GM19328 (cell line): Measurements from ENCODE around the gene PLCH1.

Experiments used
- ATAC-seq: cut with Tn5 transposase; IDR thresholded peaks from one replicate; pipeline ENCODE4 v1.9.1; 2021; ENCODE audit warnings: mild to moderate bottlenecking, moderate library complexity; ENCODE audit not compliant: unreplicated experiment

The PLCH1 gene

GRCh38 chr3:155364492-155364891 is 380.4 kb downstream of the PLCH1 start:
- ATAC-seq, result no peak

DNA sequence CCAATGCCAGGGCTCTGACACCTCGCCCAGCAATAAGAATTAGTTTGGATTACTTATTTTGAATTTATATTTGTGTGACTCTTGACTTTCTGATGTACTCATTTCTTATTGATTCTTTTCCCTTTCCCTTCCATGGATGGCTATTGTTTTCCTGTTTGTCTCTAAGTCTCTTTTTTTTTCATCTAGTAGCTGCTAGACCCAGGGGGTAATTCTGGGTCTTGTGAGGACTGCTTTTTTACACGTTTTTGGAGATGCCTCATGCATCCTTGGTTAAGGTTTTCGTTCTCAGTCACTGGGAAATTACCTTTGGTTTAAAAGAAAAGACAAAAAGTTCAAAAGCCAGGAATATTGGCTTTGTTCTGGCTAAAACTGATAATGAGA is 381.2 kb downstream of the PLCH1 start:
- ATAC-seq, result no peak

DNA sequence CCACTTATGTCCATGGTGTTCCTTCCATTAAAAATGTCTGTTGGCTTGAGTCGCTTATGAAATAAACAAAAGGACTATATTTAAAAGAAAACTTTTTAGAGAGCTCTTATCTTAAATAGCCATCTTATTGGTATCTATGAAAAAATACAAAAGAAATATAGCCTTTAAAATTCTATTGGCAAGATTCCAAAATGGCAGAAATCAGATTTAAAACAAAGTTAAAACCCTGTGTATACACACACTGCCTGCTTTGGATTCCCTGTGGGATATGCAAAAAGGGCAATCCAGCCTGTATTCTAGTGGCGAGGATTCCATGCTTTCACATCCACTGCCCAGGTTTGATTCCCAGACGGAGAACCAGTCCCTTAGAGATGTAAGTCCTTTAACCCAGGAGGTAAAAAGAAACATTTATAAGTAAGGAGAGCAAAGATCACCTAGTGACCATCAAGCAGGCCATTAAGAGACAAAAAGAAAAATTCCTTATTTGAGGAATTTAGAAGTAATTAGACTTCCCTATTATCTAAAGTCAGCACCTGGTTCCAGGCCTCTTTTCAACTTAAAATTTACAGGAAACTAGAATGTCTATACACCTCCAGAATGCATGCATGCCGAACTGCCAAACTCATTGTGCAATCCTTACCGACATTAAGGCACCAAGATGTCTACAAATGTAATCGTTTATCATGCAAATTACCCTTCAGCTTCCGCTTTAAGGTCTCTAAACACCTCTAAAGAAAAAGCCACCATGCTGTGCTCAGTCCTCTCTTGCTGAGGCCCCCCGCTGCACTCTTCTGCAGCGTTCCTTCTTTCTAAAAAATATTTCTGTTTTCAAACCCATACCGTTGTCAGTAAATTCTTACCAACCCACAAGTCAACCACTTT is 381.8 kb downstream of the PLCH1 start:
- no peak for ATAC-seq

DNA sequence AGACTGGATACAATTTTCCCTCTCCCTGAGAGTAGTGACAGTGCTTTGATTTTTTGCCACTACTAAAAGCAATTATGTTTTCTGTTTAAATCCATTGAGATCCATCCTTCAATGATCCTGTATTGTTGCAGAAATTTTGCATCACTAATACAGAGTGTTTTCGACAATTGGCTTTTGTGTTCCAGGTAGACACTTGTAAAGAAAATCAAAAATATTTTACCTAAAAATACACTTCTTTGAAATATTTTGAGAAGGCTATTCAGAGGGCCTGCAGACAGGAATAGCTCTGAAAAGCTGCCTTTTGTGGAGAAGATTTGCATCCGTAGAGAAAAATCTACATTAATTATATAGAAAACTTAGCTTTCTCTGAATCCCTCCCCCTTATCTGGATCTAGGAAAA is 384.6 kb downstream of the PLCH1 start:
- no peak for ATAC-seq

GRCh38 chr3:155356594-155357370 is 388.1 kb downstream of the PLCH1 start:
- ATAC-seq, result no peak

DNA sequence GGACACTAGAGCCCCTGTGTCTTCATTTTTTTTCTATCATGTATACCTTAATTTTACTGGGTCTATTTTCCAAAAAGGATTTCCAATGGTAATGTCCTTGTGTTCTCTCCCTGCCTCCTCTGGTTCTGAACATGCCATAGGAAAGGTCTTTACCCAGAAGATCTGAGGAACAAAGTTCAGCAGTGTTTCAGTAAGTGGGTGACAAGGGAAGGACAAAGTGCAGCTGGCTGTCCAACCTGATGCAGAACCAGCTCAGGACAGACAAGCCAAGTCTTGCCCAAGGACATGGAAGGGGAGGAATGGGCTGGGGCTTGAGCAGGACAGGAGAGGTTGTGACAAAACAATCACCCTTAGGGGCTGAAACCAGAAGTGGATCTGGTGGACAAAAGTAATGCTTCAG is 390.2 kb downstream of the PLCH1 start:
- no peak for ATAC-seq

DNA sequence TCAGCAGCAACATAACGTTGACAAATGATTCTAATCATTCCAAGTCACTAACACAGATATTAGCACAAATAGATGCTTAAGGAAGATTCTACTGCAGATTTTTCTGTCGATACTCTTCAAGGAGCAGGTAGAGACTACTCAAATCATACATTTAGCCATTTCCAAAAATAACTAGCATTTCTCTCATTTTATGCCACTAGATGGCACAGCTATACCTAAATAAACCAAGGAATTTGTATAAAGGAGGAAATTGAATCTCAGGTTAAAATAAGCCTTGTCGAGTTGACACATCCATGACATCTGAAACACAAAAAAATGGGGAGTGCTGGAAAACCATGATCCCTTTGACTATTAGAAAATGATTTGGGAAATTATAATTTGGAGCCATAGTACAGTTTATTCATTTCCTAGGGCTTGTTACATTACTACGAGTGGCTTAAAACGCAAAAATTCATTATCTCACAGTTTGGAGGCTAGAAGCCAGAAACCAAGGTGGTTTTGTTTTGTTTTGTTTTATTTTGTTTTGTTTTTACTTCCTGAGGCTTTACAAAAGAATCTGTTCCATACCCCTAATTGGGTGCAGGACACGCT is 391.9 kb downstream of the PLCH1 start:
- ATAC-seq, result no peak

GRCh38 chr3:155350571-155350970 is 394.3 kb downstream of the PLCH1 start:
- ATAC-seq, result no peak

DNA sequence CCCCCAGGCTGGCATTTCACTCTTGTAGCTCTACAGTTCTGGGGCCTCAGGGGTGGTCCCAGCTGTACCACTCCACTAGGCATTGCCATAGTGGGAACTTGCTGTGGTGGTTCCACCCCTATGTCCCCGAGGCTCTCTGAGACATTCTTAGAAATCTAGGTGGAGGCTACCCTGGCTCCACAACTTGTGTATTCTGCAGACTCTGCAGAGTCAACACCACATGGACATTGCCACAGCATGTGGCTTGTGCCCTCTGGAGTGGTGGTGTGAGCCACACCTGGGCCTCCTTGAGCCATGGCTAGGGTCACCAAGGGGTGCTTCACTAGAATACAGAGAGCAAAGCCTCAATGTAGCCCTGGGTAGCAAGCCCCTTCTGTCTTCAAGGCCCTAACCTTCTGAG is 397.0 kb downstream of the PLCH1 start:
- ATAC-seq, result no peak

DNA sequence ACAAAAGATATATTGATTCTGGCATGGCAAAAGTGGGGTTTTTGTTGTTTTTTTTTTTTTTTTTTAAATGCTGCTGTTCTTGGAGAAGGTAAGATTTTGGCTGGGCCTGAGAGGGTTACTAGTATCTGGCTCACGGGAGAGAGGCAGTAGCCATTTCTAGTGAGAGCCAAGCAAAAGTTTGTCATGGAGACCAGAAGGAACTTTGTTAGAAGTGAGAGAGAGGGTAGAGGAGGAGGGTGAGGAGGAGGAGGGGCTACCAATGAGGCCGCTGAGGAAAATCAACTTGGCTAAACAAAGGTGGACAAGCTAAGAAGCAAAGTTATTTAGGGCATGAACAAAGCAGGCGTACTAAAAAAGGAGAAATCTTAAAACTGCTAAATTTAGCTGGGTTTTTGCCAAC is 402.5 kb downstream of the PLCH1 start:
- ATAC-seq, result no peak

- ATAC-seq, result no peak
Measured at GRCh38 chr3:155339052-155339451, 405.8 kb downstream of the PLCH1 start.

DNA sequence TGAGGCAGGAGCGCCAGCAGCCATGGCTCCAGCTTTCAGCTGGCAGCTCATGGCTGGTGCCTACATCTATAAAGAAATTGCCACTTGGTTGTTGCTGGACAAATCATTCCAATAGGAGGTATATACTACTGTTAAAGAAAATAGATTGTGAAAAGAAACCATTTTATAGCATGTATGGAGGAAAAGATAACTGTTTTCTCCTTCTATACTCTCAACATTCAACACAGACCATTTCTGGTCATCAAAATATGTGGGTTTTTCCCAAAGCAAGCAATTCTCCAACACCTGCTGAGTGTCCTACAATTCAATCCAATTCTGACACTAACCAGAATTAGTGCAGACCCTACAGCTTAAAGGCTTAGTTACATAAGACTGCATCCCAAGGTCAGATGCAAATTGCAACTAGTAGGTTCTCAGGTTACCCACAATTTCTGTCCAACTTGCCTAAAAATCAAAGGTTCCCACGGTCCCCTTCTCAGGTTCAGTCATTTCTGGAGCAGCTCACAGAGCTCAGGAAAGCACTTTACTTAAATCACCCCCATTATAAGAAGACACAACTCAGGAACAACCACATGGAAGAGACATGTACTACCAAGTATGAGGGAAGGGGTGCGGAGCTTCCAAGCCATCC is 409.0 kb downstream of the PLCH1 start:
- peak; percentile 26 for ATAC-seq

- peak; percentile 81 for ATAC-seq
Measured at GRCh38 chr3:155334914-155335723, 409.8 kb downstream of the PLCH1 start.

GRCh38 chr3:155334215-155334913 is 410.5 kb downstream of the PLCH1 start:
- ATAC-seq, result no peak

DNA sequence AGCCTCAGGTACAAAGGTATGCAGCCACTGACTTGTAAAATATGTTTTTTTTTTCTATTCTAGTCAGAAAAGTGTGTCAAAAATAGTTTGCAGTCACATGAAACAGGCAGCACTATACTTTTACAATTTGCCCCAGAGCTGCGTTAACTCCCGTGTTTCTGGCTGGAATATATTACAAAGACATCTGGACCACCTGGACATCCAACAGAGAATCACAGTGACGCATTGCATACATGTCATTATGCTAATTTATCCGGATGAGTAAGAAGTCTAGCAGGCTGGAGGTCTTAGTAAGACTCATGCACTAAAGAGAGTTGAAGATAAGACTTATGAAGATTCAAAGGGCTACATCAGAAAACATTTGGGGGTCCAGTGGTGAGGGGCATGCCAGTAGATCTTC is 412.2 kb downstream of the PLCH1 start:
- no peak for ATAC-seq

DNA sequence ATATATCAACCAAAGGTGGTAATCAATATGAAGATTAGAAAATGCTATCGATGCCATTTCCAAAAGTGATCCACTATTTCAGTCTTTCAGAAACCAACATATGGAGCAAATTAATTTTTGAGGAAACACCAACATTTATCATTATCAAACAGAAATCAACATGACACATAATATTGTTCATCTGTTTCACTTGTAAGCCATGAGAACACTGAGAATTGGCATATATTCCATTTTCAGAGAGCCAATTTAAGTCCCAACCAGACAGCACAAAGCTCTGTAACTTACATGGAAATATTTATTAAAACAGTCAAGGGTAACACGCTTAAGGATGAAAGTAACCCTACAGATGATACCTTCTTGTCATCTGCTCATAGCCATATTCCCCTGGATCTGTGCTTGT is 413.8 kb downstream of the PLCH1 start:
- no peak for ATAC-seq

DNA sequence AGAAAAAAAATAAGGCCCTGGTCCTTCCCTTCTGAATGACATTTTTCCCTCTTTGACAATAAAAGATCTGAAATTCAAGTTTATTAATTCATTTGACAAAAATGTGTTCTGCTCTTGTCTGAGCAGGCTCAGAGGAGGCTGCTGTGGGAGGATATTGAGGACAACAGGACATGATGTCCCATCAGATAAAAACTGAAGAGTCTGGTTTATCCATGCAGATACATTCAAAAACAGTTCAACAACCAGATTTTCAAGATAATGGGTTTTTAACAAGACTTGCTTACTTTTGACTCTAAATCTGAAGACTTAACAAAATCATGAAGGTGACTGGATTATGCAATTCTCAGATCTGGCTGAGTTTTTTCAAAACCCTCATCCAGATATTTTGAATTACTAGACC is 414.5 kb downstream of the PLCH1 start:
- ATAC-seq, result no peak

DNA sequence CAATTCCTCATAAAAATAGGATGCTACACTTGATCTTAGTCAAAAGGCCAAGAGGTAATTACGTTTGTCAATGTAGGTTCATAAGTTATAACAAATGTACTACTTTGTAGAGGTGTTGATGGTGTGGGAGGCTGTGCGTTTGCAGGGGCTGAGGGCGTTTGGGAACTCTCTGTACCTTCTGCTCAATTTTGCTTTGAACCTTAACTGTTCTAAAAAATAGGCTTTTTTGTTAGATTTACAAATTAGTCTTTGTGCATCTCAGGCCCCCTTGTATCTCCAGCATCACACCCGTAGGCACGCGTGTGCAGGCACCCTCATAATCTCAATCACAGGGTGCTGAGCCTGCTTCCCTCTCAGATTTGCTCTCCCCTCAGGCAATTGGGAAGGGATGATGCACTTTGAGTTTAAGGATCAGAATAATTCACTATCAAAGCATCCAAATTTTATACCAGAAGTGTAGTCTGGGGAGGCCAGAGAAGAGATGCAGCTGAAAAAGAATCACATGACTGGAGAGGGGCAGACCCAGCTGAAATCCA is 415.3 kb downstream of the PLCH1 start:
- ATAC-seq, result no peak

- ATAC-seq, result no peak
Measured at GRCh38 chr3:155327871-155328270, 417.0 kb downstream of the PLCH1 start.

DNA sequence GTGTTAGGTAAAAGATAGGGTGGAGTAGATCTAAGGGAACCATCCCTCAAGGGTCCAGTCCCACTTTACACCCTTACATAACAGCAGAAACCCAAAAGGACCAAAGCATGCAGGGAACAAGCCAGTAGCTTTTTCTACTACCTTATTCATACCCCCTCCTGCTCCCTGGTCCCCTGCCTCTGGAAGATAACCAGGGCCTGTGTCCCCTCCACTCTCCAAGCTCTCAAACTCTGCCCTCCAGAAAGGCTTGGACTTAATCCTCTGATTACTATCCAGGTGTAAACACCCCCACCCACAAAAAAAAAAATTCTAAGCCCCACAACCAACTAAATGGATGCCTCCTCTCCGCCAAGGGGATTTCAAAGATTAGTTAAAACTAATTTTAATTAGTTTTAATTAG is 417.4 kb downstream of the PLCH1 start:
- ATAC-seq, result no peak
